Endothelial cell of umbilical vein (primary cell): ENCODE measurements around the gene NF1. TPM values are rescaled to one million over a fixed set of nuclear protein-coding genes. Genes with fewer than 3 reads are reported as not detected.

Experiments
- BruUV-seq: library from RNA; stranded (reverse); fragments of 400-500 nt; replicated peaks from 2 replicates; lab custom pipeline; 2021; lab: Mats Ljungman, UMichigan
- CTCF ChIA-PET: fragments of 300-600, 350-600 bp; sonication (Branson Sonifier 250); formaldehyde crosslinking; loops from one replicate; lab custom pipeline; 2021; ENCODE audit warnings: antibody characterized with exemption, inconsistent platforms; lab: Charles Lee
- POLR2A ChIA-PET: fragments of 300-600, 350-600 bp; sonication (Branson Sonifier 250); formaldehyde crosslinking; loops from one replicate; lab custom pipeline; 2021; ENCODE audit warnings: antibody characterized with exemption, inconsistent platforms; lab: Charles Lee
- DNase-seq: peaks from one replicate; pipeline ENCODE4 v3.0.0-alpha.2; 2011; ENCODE audit warnings: low read depth, low spot score
- FAIRE-seq: peaks from 2 replicates; lab custom pipeline; 2011; peaks lifted over from hg19 to GRCh38; lab: Jason Lieb, UNC
- H2AFZ ChIP-seq: 2 replicates; pipeline ENCODE4 v1.6.0; 2012; ENCODE audit warnings: low read depth, low read length, control low read depth, inconsistent platforms
- H3K27ac ChIP-seq: 2 replicates; pipeline ENCODE4 v1.5.1; 2011; ENCODE audit warnings: low read depth, mild to moderate bottlenecking, control low read depth, low read length, moderate library complexity; ENCODE audit not compliant: insufficient read depth
- H3K27me3 ChIP-seq, 2 experiments: 2 replicates each; pipeline versions ENCODE4 v1.6.0 to v1.6.1; 2011; ENCODE audit warnings: low read length in 2 of 2, mixed read lengths in 1 of 2; ENCODE audit not compliant: control insufficient read depth in 2 of 2, insufficient read depth in 2 of 2
- H3K36me3 ChIP-seq, 2 experiments: 2 replicates in 1 of 2; 3 replicates in 1 of 2; pipeline ENCODE4 v1.5.1; 2011; ENCODE audit warnings: low read length in 2 of 2, mild to moderate bottlenecking in 1 of 2, moderate library complexity in 1 of 2; ENCODE audit not compliant: control insufficient read depth in 2 of 2, insufficient read depth in 2 of 2; ENCODE audit errors: extremely low read depth in 1 of 2
- H3K4me1 ChIP-seq: 3 replicates; pipeline ENCODE4 v1.5.1; 2011; ENCODE audit warnings: mild to moderate bottlenecking, low read length; ENCODE audit not compliant: control insufficient read depth, insufficient read depth; ENCODE audit errors: extremely low read depth
- H3K4me2 ChIP-seq: 2 replicates; pipeline ENCODE4 v1.6.1; 2011; ENCODE audit warnings: low read length, control low read depth, mixed read lengths; ENCODE audit not compliant: insufficient read depth
- H3K4me3 ChIP-seq, 3 experiments: fragments of 200-600 bp in 1 of 3; sonication (generic), shearing (Covaris generic) in 1 of 3; replicated peaks in 1 of 3; 2 replicates each; pipeline ENCODE4 v1.5.1; 2011 to 2016; ENCODE audit warnings: control low read depth in 3 of 3, low read length in 3 of 3, mild to moderate bottlenecking in 2 of 3, inconsistent platforms in 1 of 3, low read depth in 1 of 3, moderate library complexity in 1 of 3; ENCODE audit not compliant: insufficient read depth in 1 of 3
- H3K79me2 ChIP-seq: 2 replicates; pipeline ENCODE4 v1.6.0; 2012; ENCODE audit warnings: low read length, inconsistent platforms; ENCODE audit not compliant: control insufficient read depth, insufficient read depth
- H3K9ac ChIP-seq: replicated peaks from 2 replicates; pipeline ENCODE3; 2011; ENCODE audit warnings: low read length, control low read depth; ENCODE audit not compliant: insufficient read depth; ENCODE audit errors: extremely low read depth
- H3K9me1 ChIP-seq: replicated peaks from 3 replicates; pipeline ENCODE4 v1.6.0; 2011; ENCODE audit warnings: mild to moderate bottlenecking, low read length; ENCODE audit not compliant: control insufficient read depth, insufficient read depth; ENCODE audit errors: extremely low read depth
- H3K9me3 ChIP-seq: replicated peaks from 2 replicates; pipeline ENCODE4 v1.5.1; 2012; ENCODE audit warnings: low read length, inconsistent platforms; ENCODE audit not compliant: control insufficient read depth, insufficient read depth
- H4K20me1 ChIP-seq: replicated peaks from 2 replicates; pipeline ENCODE3; 2011; ENCODE audit warnings: mild to moderate bottlenecking, low read length; ENCODE audit not compliant: control insufficient read depth, insufficient read depth; ENCODE audit errors: extremely low read depth
- CTCF ChIP-seq, 2 donors: IDR thresholded peaks; 1 replicate in 1 of 2; 2 replicates in 1 of 2; pipeline ENCODE4 v1.5.1; 2011; ENCODE audit warnings: low read length in 2 of 2, mild to moderate bottlenecking in 2 of 2, moderate library complexity in 2 of 2, control low read depth in 1 of 2, inconsistent platforms in 1 of 2, low read depth in 1 of 2; ENCODE audit not compliant: insufficient read depth in 1 of 2; ENCODE audit errors: extremely low read depth in 1 of 2
- EZH2 ChIP-seq: IDR thresholded peaks from 2 replicates; pipeline ENCODE4 v1.6.1; 2012; ENCODE audit warnings: borderline replicate concordance, low read depth, mild to moderate bottlenecking, moderate library complexity, low read length, inconsistent platforms; ENCODE audit not compliant: severe bottlenecking
- FOS ChIP-seq: IDR thresholded peaks from 2 replicates; pipeline ENCODE4 v1.6.1; 2011; ENCODE audit warnings: mild to moderate bottlenecking, low read length, moderate library complexity, borderline replicate concordance; ENCODE audit not compliant: insufficient read depth
- GATA2 ChIP-seq: IDR thresholded peaks from 2 replicates; pipeline ENCODE4 v1.7.0; 2011; ENCODE audit warnings: low read depth, mild to moderate bottlenecking, moderate library complexity, mixed read lengths, low read length; ENCODE audit not compliant: insufficient read length, insufficient read depth
- JUN ChIP-seq: IDR thresholded peaks from 2 replicates; pipeline ENCODE4 v1.6.1; 2011; ENCODE audit warnings: borderline replicate concordance, low read depth; ENCODE audit not compliant: insufficient read length, insufficient read depth
- MYC ChIP-seq: IDR thresholded peaks from one replicate; pipeline ENCODE4 v1.6.1; 2011; ENCODE audit warnings: mild to moderate bottlenecking, low read depth, low read length
- POLR2A ChIP-seq: IDR thresholded peaks from 2 replicates; pipeline ENCODE4 v1.6.1; 2012; ENCODE audit warnings: low read depth, mild to moderate bottlenecking, control low read depth, low read length
- POLR2AphosphoS5 ChIP-seq: IDR thresholded peaks from 2 replicates; pipeline ENCODE4 v1.6.1; 2012; ENCODE audit warnings: low read depth, mild to moderate bottlenecking, control low read depth, low read length, moderate library complexity; ENCODE audit not compliant: insufficient read depth
- dilution Hi-C: fragments of 300-500 bp; cut with MboI; formaldehyde crosslinking; loops from one replicate; pipeline ENCODE4 v1.15.0; 2019; ENCODE audit warnings: low sequenced_read_pairs; ENCODE audit not compliant: extremely low pct_ligation_motif_present
- intact Hi-C: fragments of 100-400 bp; cut with micrococcal nuclease; formaldehyde crosslinking; loops from one replicate; pipeline ENCODE4 v1.10.0; 2022
- polyA plus RNA-seq, 4 experiments: library from polyadenylated mRNA; depleted of rRNA in 3 of 4; stranded (reverse) in 3 of 4; unstranded in 1 of 4; fragments of >200 nt; gene quantifications; 2 replicates each; pipeline versions ENCODE4 v1.2.1 to v1.2.3, GENCODE V29; 2011 to 2012; ENCODE audit warnings: missing spikeins in 1 of 4
- total RNA-seq: library from RNA; stranded (reverse); gene quantifications from 2 replicates; pipeline ENCODE4 v1.2.3, GENCODE V29; 2021
- TF ChIP-seq, protein P1 (sequence below): IDR thresholded peaks from 2 replicates; pipeline ENCODE4 v1.6.1; 2011; ENCODE audit not compliant: insufficient read depth, insufficient read length

The NF1 gene
- total and polyA plus RNA-seq, 2 donors (not counting 3 experiments of a cell fraction or from before 2014, with no cell fraction given) = 13.7 to 42.4 TPM

DNA sequence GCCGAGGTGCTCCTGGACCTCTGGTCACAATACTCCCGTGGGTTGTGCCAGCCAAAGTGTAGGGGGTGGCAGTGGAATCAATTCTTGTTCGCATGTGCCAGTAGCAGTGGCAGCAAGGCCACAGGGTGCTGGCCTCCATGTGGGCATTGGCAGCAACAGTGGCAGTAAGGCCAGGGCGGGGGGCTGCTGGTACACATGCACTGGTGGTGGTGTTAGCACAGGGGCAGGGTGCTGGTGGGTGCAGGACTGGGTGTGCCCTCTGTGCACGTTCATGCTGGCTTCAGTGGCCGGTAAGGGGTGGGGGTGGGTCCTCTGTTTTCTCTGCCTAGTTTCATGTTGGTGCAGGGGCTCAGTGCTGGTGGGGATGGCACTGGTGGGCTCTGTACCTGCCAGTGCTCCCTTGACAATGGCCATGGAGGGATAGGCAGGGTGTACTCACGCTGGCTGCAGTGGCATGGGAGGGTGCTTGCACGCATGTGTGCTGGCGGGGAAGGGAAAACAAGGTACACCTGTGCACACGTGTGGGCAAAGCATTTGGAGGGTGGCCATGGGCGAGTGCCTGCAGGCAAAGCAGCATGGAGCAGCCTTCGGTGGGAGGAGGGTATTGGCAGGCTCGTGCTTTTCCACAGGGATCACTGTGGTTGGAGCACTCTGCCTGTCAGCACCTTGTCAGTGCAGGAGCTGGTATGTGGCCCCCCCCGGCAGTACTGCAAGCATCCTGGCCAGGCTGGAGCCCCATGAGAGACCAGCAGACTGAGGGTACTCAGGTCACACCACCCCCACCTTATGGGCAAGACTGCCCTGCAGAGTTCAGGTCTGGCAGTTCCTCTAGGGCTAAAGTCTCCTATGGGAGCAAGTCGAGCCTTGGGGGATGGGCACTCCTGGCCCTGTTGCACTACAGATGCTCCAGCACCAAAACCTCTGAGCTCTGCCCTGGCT lies 35.8 kb downstream of the NF1 start:
- dilution Hi-C loops = no loop called here
- Histone ChIP-seq H3K9me1 (no peaks in the 10 kb centered on the region), H3K4me1 (no peaks in the 10 kb centered on the region), H3K9me3 (no peaks in the 10 kb centered on the region), H3K27me3 (no peaks in the 10 kb centered on the region), H3K9ac (no peak overlapping the region), H3K36me3 (no peaks in the 10 kb centered on the region), H3K79me2 (peaks cover 40% of the 10 kb centered on the region), H2AFZ (no peak overlapping the region), H3K4me2 (no peak overlapping the region), H4K20me1 (peaks cover 5% of the 10 kb centered on the region), H3K4me3 (no peak overlapping the region), H3K27ac (no peak overlapping the region)
- ChIA-PET POLR2A (no interaction called here), CTCF (interaction anchor here (1.3 kb wide), 1 partner anchor 118 kb away, joined by 3 read pairs; no protein-coding TSS in a partner anchor)
- FAIRE-seq (no peak), DNase-seq (no peak)
- intact Hi-C loops = no loop called here
- TF ChIP-seq MYC (no peak), POLR2AphosphoS5 (no peak)
- TF ChIP-seq, protein P1, sequence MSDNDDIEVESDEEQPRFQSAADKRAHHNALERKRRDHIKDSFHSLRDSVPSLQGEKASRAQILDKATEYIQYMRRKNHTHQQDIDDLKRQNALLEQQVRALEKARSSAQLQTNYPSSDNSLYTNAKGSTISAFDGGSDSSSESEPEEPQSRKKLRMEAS = no peak
- no TSS peak for BruUV-seq

DNA sequence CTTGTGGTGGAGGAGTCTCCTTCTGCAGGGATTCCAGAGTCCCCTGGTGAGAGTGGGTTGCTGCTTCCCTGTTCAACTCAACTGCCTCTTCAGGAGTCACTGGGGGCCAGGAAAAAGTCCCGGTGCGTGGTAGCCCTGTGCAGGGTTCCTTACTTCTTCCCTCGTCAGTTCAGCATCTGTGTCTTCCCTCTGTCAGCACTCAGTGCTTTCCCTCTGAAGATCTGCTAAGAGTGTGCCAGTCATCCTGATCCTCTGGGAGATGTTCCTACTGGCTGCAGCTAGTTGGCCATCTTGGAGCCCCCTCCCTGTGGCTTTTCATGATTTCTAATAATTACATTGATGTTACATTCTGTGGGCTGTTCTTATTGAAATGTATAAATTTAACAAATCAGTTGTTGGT lies 36.5 kb downstream of the NF1 start:
- CTCF ChIA-PET = interaction anchor here (1.3 kb wide), 1 partner anchor 119 kb away, joined by 3 read pairs; no protein-coding TSS in a partner anchor
- no peaks in the 10 kb centered on the region for H3K36me3 ChIP-seq
- H2AFZ ChIP-seq = no peak overlapping the region
- no peaks in the 10 kb centered on the region for H3K27me3 ChIP-seq
- peaks cover 38% of the 10 kb centered on the region for H3K79me2 ChIP-seq
- FAIRE-seq (no peak), DNase-seq (no peak)
- TF ChIP-seq POLR2AphosphoS5 = no peak
- TF ChIP-seq, protein P1 = no peak
- TF ChIP-seq EZH2 = no peak
- TF ChIP-seq POLR2A = no peak
- TF ChIP-seq GATA2 = no peak
- TF ChIP-seq MYC = no peak
- TF ChIP-seq CTCF (IDR thresholded peaks at IDR 0.05; ENCODE audit: extremely low read depth in 1 of 2, insufficient read depth in 1 of 2, low read depth in 1 of 2, low read length in 2 of 2) = no peak
- TF ChIP-seq FOS = no peak
- no peak for TF ChIP-seq JUN
- H3K9me1 ChIP-seq = no peaks in the 10 kb centered on the region
- no peak overlapping the region for H3K4me2 ChIP-seq
- no peak overlapping the region for H3K27ac ChIP-seq
- H3K9ac ChIP-seq = no peak overlapping the region
- POLR2A ChIA-PET = no interaction called here
- no peaks in the 10 kb centered on the region for H3K9me3 ChIP-seq
- dilution Hi-C loops (no loop called here), intact Hi-C loops (no loop called here)
- BruUV-seq = no TSS peak
- H4K20me1 ChIP-seq = peaks cover 2% of the 10 kb centered on the region
- no peak overlapping the region for H3K4me3 ChIP-seq
- H3K4me1 ChIP-seq = no peaks in the 10 kb centered on the region
